ENCODE measurements around the gene PTGES2. TPM values are rescaled to one million over a fixed set of nuclear protein-coding genes. Genes with fewer than 3 reads are reported as not detected.

Gene PTGES2
- total and polyA plus RNA-seq, 2 of the 13 experiments (the other 11 are each of a cell fraction or from before 2014, with no cell fraction given) = 63.7 to 79.8 TPM

DNA sequence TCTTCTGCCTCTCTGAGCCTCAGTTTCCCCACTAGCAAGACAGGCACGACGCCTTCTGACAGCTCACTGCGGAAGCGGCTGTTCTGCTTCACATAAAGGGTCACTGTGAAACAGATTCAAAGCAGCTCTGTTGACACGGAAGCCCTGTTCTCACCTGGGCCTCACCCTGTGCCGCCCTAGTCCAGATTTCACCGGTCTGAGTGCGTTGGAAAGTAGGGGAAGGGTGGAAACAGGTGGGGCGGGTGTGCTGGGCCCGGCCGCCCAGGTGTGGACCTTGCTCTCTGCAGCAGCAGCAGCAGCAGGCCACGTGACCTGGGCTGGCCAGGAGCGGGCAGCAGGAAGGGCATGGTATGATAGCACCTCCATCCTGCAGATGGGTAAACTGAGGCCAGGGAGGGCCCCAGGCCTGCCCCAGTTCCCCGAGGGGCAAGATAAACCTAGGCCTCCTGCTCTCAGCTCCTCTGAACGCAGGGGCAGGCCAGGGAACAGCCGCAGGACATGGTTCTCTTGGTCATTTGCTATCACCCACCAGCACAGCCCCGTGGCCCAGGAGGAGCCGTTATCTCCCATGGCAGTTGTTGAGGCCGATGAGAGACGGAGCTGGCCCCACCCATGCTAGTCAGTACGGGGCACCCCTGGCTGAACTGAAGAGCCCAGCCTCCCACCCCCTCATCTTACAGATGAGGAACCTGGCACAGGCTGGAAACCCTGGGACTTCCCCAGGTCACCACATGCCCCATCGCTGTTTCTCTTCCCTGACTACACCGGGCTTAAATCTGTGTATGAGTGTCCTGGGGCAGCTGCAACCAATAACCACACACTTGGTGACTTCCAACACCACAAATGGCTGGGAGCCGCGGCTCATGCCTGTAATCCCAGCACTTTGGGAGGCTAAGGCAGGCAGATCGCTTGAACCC lies 12.1 kb downstream of the PTGES2 start (continued):
- TF ChIP-seq, protein P1, sequence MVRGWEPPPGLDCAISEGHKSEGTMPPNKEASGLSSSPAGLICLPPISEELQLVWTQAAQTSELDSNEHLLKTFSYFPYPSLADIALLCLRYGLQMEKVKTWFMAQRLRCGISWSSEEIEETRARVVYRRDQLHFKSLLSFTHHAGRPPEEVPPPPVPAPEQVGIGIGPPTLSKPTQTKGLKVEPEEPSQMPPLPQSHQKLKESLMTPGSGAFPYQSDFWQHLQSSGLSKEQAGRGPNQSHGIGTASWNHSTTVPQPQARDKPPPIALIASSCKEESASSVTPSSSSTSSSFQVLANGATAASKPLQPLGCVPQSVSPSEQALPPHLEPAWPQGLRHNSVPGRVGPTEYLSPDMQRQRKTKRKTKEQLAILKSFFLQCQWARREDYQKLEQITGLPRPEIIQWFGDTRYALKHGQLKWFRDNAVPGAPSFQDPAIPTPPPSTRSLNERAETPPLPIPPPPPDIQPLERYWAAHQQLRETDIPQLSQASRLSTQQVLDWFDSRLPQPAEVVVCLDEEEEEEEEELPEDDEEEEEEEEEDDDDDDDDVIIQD (CRISPR knock-in tag; IDR thresholded peaks at IDR 0.05; ENCODE audit: low read depth) = peak; percentile 74
- TF ChIP-seq MAZ (IDR thresholded peaks at IDR 0.05; ENCODE audit: borderline replicate concordance, low read depth, low read length) (no peak; the same call in 1 of the 2 replicates), MAZ (CRISPR knock-in tag; IDR thresholded peaks at IDR 0.05; ENCODE audit: low read depth) (peak; percentile 78; the same call in 1 of the 2 replicates), BHLHE40 (IDR thresholded peaks at IDR 0.05; ENCODE audit: low read length) (peak; percentile 82), TOE1 (CRISPR knock-in tag; IDR thresholded peaks at IDR 0.05) (peak; percentile 26; the same call in 1 of the 2 replicates)
- TF ChIP-seq, protein P2, sequence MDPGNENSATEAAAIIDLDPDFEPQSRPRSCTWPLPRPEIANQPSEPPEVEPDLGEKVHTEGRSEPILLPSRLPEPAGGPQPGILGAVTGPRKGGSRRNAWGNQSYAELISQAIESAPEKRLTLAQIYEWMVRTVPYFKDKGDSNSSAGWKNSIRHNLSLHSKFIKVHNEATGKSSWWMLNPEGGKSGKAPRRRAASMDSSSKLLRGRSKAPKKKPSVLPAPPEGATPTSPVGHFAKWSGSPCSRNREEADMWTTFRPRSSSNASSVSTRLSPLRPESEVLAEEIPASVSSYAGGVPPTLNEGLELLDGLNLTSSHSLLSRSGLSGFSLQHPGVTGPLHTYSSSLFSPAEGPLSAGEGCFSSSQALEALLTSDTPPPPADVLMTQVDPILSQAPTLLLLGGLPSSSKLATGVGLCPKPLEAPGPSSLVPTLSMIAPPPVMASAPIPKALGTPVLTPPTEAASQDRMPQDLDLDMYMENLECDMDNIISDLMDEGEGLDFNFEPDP (CRISPR knock-in tag; conservative IDR thresholded peaks at IDR 0.05) = no peak
